Astrocyte (in vitro differentiated cells and primary cell): ENCODE measurements around the gene TBC1D2B. TPM values are rescaled to one million over a fixed set of nuclear protein-coding genes. Genes with fewer than 3 reads are reported as not detected.

Experiments
- DNase-seq: peaks from one replicate; pipeline ENCODE4 v3.0.0-alpha.2; 2010; ENCODE audit warnings: low read depth
- FAIRE-seq: peaks from 2 replicates; lab custom pipeline; 2011; peaks lifted over from hg19 to GRCh38; lab: Jason Lieb, UNC
- H2AFZ ChIP-seq: 2 replicates; pipeline ENCODE4 v1.6.0; 2012; ENCODE audit warnings: low read depth, low read length, inconsistent platforms
- H3K27ac ChIP-seq: 2 replicates; pipeline ENCODE4 v1.5.1; 2011; ENCODE audit warnings: low read depth, low read length, inconsistent platforms
- H3K27me3 ChIP-seq: 2 replicates; pipeline ENCODE4 v1.6.0; 2011; ENCODE audit warnings: low read length, inconsistent platforms; ENCODE audit not compliant: insufficient read depth
- H3K36me3 ChIP-seq: 2 replicates; pipeline ENCODE4 v1.5.1; 2011; ENCODE audit warnings: low read length, inconsistent platforms; ENCODE audit not compliant: insufficient read depth
- H3K4me1 ChIP-seq: 2 replicates; pipeline ENCODE4 v1.5.1; 2011; ENCODE audit warnings: low read length, inconsistent platforms; ENCODE audit not compliant: insufficient read depth
- H3K4me2 ChIP-seq: 2 replicates; pipeline ENCODE4 v1.6.0; 2012; ENCODE audit warnings: low read length, inconsistent platforms
- H3K4me3 ChIP-seq: 2 replicates; pipeline ENCODE4 v1.5.1; 2011; ENCODE audit warnings: low read depth, mild to moderate bottlenecking, low read length, inconsistent platforms; ENCODE audit not compliant: insufficient read depth
- H3K79me2 ChIP-seq: 2 replicates; pipeline ENCODE4 v1.6.0; 2012; ENCODE audit warnings: mild to moderate bottlenecking, low read length, inconsistent platforms; ENCODE audit not compliant: insufficient read depth
- H3K9ac ChIP-seq: 2 replicates; pipeline ENCODE4 v1.6.0; 2012; ENCODE audit warnings: mild to moderate bottlenecking, low read length, inconsistent platforms
- H3K9me3 ChIP-seq: 2 replicates; pipeline ENCODE4 v1.5.1; 2012; ENCODE audit warnings: low read depth, mild to moderate bottlenecking, low read length, inconsistent platforms; ENCODE audit not compliant: insufficient read depth
- H4K20me1 ChIP-seq: 2 replicates; pipeline ENCODE4 v1.6.0; 2012; ENCODE audit warnings: low read length, inconsistent platforms; ENCODE audit not compliant: insufficient read depth
- H3K27ac Mint-ChIP-seq: one replicate; pipeline ENCODE4 v1.8.0; 2021; ENCODE audit warnings: mild to moderate bottlenecking, mixed read lengths; ENCODE audit not compliant: unreplicated experiment
- H3K27me3 Mint-ChIP-seq: one replicate; pipeline ENCODE4 v1.8.0; 2021; ENCODE audit warnings: low read depth, mixed read lengths; ENCODE audit not compliant: unreplicated experiment
- H3K36me3 Mint-ChIP-seq: one replicate; pipeline ENCODE4 v1.8.0; 2021; ENCODE audit warnings: low read depth, mixed read lengths; ENCODE audit not compliant: unreplicated experiment
- H3K4me1 Mint-ChIP-seq: one replicate; pipeline ENCODE4 v1.8.0; 2021; ENCODE audit warnings: low read depth, mixed read lengths; ENCODE audit not compliant: unreplicated experiment
- H3K4me3 Mint-ChIP-seq: one replicate; pipeline ENCODE4 v1.8.0; 2021; ENCODE audit warnings: mild to moderate bottlenecking, moderate library complexity, mixed read lengths; ENCODE audit not compliant: unreplicated experiment
- H3K9me3 Mint-ChIP-seq: one replicate; pipeline ENCODE4 v1.8.0; 2021; ENCODE audit warnings: mild to moderate bottlenecking, mixed read lengths; ENCODE audit not compliant: unreplicated experiment
- CTCF ChIP-seq: IDR thresholded peaks from 2 replicates; pipeline ENCODE4 v1.5.1; 2011; ENCODE audit warnings: low read depth, mild to moderate bottlenecking, inconsistent platforms, low read length, moderate library complexity; ENCODE audit not compliant: insufficient read depth
- EZH2 ChIP-seq: IDR thresholded peaks from 2 replicates; pipeline ENCODE4 v1.6.1; 2012; ENCODE audit warnings: mild to moderate bottlenecking, low read length, inconsistent platforms; ENCODE audit not compliant: insufficient read depth
- total RNA-seq: library from RNA; stranded (reverse); gene quantifications from 2 replicates; pipeline ENCODE4 v1.2.1, GENCODE V29; 2021

The TBC1D2B gene
- total RNA-seq, 1 donor from 2014 or later = 21.3 TPM

DNA sequence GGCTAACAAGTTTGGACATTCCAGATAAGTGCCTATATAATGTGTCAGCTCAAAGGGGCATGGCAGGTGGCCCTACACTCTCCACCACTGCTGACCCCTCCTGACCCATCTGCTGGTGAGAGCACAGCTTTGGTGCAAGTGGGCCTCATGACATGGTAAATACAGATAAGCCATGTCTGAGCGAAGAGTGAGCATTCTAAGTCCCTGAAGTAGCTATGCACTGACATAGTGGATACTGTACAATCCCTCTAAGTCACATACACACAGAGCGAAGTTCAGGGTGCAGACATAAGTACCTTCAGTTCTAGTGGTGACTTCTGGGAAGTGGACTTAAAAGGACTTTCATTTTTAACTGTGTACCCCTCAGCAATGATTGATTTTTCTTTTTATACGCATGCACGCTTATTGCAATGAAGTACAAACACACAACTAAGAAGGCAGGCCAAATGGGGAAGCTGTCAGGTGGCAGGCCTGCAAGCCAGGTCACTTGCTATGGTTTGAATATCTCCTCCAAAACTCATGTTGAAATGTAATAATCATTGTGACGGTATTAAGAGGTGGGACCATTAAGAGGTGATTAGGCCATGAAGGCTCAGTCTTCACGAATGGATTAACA lies 41.5 kb downstream of the TBC1D2B start:
- Mint-ChIP-seq H3K36me3 (peaks cover 18% of the 10 kb centered on the region), H3K4me1 (peaks cover 14% of the 10 kb centered on the region), H3K27ac (no peak overlapping the region), H3K27me3 (peaks cover 2% of the 10 kb centered on the region), H3K4me3 (no peak overlapping the region), H3K9me3 (no peaks in the 10 kb centered on the region)
- peaks cover 16% of the 10 kb centered on the region for H3K4me1 ChIP-seq
- H2AFZ ChIP-seq = no peak overlapping the region
- no peaks in the 10 kb centered on the region for H3K36me3 ChIP-seq
- FAIRE-seq (no peak), DNase-seq (no peak)
- no peak overlapping the region for H3K27ac ChIP-seq
- no peaks in the 10 kb centered on the region for H3K9me3 ChIP-seq
- H4K20me1 ChIP-seq = peaks cover 64% of the 10 kb centered on the region
- H3K9ac ChIP-seq = no peak overlapping the region
- H3K4me2 ChIP-seq = no peak overlapping the region
- no peak overlapping the region for H3K4me3 ChIP-seq
- peaks cover 22% of the 10 kb centered on the region for H3K79me2 ChIP-seq
- TF ChIP-seq EZH2 (no peak), CTCF (no peak)
- H3K27me3 ChIP-seq = no peaks in the 10 kb centered on the region

- DNase-seq (peak; percentile 10), FAIRE-seq (no peak)
- no peak for TF ChIP-seq CTCF
- TF ChIP-seq EZH2 = no peak
- no peak overlapping the region for H3K4me3 Mint-ChIP-seq
- peaks cover 18% of the 10 kb centered on the region for H3K36me3 Mint-ChIP-seq
- Histone ChIP-seq H3K79me2 (peaks cover 22% of the 10 kb centered on the region), H3K9ac (peak overlapping the region; percentile 8), H3K27ac (no peak overlapping the region), H3K36me3 (no peaks in the 10 kb centered on the region), H3K9me3 (no peaks in the 10 kb centered on the region), H3K4me1 (peaks cover 16% of the 10 kb centered on the region), H2AFZ (no peak overlapping the region), H3K4me3 (no peak overlapping the region), H3K4me2 (peak overlapping the region; percentile 6), H4K20me1 (peaks cover 68% of the 10 kb centered on the region), H3K27me3 (no peaks in the 10 kb centered on the region)
- H3K27ac Mint-ChIP-seq = no peak overlapping the region
- no peaks in the 10 kb centered on the region for H3K9me3 Mint-ChIP-seq
- H3K4me1 Mint-ChIP-seq = peaks cover 14% of the 10 kb centered on the region
- H3K27me3 Mint-ChIP-seq = peaks cover 2% of the 10 kb centered on the region
Measured at GRCh38 chr15:78035321-78035751, 42.2 kb downstream of the TBC1D2B start.

DNA sequence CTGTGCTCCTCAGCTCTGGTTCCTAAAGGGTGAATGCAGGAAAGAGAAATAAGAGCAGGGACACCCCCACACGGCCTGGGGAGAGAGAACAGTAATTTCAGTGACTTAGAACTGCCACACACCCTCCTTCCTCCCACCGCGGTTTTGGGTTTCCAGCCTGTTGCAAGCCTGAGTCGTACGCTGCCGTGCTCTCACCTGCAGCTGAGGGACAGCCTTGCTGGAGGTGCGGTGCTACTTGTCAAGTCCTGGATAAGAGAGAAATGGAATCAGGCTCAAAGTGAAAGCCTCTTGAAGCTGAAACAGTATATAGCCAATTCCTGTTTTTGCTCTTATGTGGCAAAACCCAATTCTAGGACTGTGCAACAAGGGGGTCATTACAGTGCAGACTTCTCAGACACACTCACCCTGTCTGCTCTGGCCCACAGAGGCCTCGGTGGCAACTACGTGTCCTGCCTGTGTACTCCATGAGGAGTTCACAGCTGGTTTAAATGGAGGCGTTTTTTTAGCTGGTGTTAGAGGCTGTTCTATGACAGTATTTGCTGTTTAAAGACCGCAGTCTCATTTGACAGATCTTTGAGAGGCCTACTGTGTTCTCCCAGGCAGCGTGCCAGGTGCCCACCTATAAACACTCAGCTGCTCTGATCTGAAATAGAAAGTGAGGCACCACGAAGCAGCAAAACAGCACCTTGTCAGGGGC lies 42.9 kb downstream of the TBC1D2B start:
- Histone ChIP-seq H3K4me1 (peaks cover 16% of the 10 kb centered on the region), H3K4me3 (no peak overlapping the region), H3K9me3 (no peaks in the 10 kb centered on the region), H3K9ac (peak overlapping the region; percentile 8), H2AFZ (no peak overlapping the region), H3K4me2 (no peak overlapping the region), H3K27ac (no peak overlapping the region), H3K79me2 (peaks cover 18% of the 10 kb centered on the region), H3K36me3 (no peaks in the 10 kb centered on the region), H4K20me1 (peaks cover 61% of the 10 kb centered on the region), H3K27me3 (no peaks in the 10 kb centered on the region)
- Mint-ChIP-seq H3K9me3 (no peaks in the 10 kb centered on the region), H3K27ac (no peak overlapping the region), H3K36me3 (peaks cover 18% of the 10 kb centered on the region), H3K4me1 (peaks cover 14% of the 10 kb centered on the region), H3K27me3 (peaks cover 2% of the 10 kb centered on the region), H3K4me3 (no peak overlapping the region)
- FAIRE-seq = no peak
- no peak for TF ChIP-seq EZH2
- no peak for TF ChIP-seq CTCF
- no peak for DNase-seq
